ENCODE data around the gene SORL1.

DNA sequence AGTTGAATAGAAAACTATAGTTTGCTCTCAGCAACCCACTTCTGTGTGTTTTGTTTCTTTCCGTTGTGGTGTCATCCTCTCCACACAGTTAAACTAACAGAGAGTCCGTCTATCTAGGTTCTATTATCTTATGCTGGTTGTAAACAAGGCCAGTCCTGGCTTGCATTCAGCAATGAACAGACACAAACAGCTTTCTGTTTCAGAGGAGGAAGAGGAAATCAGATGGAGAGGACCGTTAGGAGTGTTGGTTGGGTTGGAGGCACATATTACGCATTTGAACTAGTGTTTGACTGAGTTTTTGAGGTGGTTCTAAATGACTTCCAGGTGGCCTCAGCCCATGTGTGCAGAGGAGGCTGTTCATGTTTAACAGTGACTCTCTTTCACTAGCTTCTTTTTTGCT is 130.2 kb downstream of the SORL1 start:
- TF ChIP-seq, protein P1, sequence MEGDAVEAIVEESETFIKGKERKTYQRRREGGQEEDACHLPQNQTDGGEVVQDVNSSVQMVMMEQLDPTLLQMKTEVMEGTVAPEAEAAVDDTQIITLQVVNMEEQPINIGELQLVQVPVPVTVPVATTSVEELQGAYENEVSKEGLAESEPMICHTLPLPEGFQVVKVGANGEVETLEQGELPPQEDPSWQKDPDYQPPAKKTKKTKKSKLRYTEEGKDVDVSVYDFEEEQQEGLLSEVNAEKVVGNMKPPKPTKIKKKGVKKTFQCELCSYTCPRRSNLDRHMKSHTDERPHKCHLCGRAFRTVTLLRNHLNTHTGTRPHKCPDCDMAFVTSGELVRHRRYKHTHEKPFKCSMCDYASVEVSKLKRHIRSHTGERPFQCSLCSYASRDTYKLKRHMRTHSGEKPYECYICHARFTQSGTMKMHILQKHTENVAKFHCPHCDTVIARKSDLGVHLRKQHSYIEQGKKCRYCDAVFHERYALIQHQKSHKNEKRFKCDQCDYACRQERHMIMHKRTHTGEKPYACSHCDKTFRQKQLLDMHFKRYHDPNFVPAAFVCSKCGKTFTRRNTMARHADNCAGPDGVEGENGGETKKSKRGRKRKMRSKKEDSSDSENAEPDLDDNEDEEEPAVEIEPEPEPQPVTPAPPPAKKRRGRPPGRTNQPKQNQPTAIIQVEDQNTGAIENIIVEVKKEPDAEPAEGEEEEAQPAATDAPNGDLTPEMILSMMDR (IDR thresholded peaks at IDR 0.05; ENCODE audit: low read length), result no peak
- no peak for TF ChIP-seq EZH2 (IDR thresholded peaks at IDR 0.05; ENCODE audit: borderline replicate concordance, low read length)
